Thyroid gland (tissue), 4 donors: ENCODE data around the gene HACL1. TPM values are rescaled to one million over a fixed set of nuclear protein-coding genes. Genes with fewer than 3 reads are reported as not detected.

Experiments used
- DNase-seq, 2 donors: peaks; one replicate each; pipeline ENCODE4 v3.0.0-alpha.2; 2019
- H3K27ac ChIP-seq, 3 donors: fragments of 200-600 bp; sonication (generic); 1 replicate in 2 of 3; 2 replicates in 1 of 3; pipeline ENCODE4 v1.5.1; 2016 to 2019; ENCODE audit warnings: mild to moderate bottlenecking in 1 of 3, moderate library complexity in 1 of 3
- H3K27me3 ChIP-seq: fragments of 200-600 bp; sonication (generic); one replicate; pipeline ENCODE4 v1.5.1; 2019
- H3K36me3 ChIP-seq, 2 donors: fragments of 200-600 bp; sonication (generic); one replicate each; pipeline ENCODE4 v1.5.1; 2016 to 2019
- H3K4me1 ChIP-seq, 2 donors: fragments of 200-600 bp; sonication (generic); one replicate each; pipeline ENCODE4 v1.5.1; 2017 to 2019
- H3K4me3 ChIP-seq, 3 donors: fragments of 200-600 bp; sonication (generic); replicated peaks in 1 of 3; 1 replicate in 2 of 3; 2 replicates in 1 of 3; pipeline ENCODE4 v1.5.1; 2016; ENCODE audit warnings: mild to moderate bottlenecking in 1 of 3
- H3K9me3 ChIP-seq: fragments of 200-600 bp; sonication (generic); one replicate; pipeline ENCODE4 v1.5.1; 2017
- POLR2A ChIP-seq, 2 donors: fragments of 450-650 bp; IDR thresholded peaks; one replicate each; pipeline ENCODE4 v1.6.1; 2017; ENCODE audit warnings: antibody characterized with exemption in 2 of 2, mild to moderate bottlenecking in 2 of 2, moderate library complexity in 1 of 2
- WGBS, 2 donors: methylation state at CpG; one replicate each; pipeline ENCODE4 v1.1.5; 2017; 5-methylcytosine and 5-hydroxymethylcytosine counted together
- intact Hi-C: fragments of 100-400 bp; cut with DNase I; formaldehyde crosslinking; loops from one replicate; pipeline ENCODE4 v1.15.1; 2023
- total RNA-seq, 4 donors: library from RNA; depleted of rRNA; stranded (reverse); fragments of >200 nt; gene quantifications; one replicate each; pipeline ENCODE4 v1.2.3, GENCODE V29; 2016
- TF ChIP-seq, protein P1 (sequence below), 6 experiments: fragments of 200-600 bp in 3 of 6; fragments of 450-650 bp in 3 of 6; sonication (generic) in 3 of 6; IDR thresholded peaks; one replicate each; pipeline ENCODE4 v1.5.1; 2016 to 2019; ENCODE audit warnings: antibody characterized with exemption in 6 of 6, mild to moderate bottlenecking in 2 of 6, inconsistent platforms in 1 of 6, moderate library complexity in 1 of 6

The HACL1 gene
- total RNA-seq = 10 to 100 TPM; 24.2 to 45.0 (median 37.7) TPM

DNA sequence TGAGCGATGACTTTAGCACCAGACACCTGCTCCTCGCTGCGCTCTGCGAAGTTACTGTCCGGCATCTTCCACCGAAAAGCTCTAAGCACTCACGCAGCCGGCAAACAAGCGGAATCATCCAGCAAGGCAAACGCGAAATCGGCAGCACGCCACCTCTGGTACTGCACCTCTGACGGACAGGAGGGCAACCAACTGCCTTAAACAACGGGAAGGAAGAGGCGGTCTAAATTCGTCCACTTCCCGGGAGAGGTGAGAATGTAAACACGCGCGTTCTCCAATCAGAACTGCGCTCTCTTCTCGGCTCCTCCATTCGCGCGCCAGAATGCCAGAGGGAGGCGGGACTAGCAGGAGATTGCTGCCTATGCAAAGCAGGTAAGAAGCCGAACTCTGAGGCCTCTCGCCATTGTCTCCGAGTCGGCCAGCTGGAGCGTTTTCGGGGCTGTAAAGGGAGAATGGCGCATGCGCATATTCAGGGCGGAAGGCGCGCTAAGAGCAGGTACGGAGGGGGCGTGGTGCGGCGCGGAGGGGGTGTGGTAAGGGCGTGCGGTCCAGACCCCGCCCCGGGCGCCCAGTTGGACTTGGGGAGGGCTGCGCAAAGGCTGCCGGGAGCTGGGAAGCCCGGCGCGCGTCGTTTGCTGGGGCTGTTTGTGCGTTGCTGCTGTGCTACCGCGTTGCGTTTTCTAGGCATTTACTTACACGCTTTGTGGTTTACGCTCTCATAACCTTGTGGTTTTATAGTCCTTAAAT is at the start of gene HACL1, which contains the start of gene BTD:
TSS of gene HACL1 (minus strand) at position 171 of the 747 bp plus-strand sequence. CDS start at position 65, 106 bp downstream.
TSS of gene BTD (plus strand) at position 347 of the 747 bp plus-strand sequence. CDS start 33,695 bp downstream, outside the sequence.
- H3K4me1 ChIP-seq = peaks cover 16 to 25% of the 10 kb centered on the region in 2 donors
- peaks cover 0 to 7% of the 10 kb centered on the region in 2 donors for H3K36me3 ChIP-seq
- intact Hi-C loops = no loop called here
- peak within 1 kb of the TSS; percentile 69 to 88 (median 76) for H3K4me3 ChIP-seq
- DNase-seq = peak; percentile 99
- 0% methylated on average over 31 to 56 of the region's 61 CpGs for WGBS, 2 donors
- peak within 1 kb of the TSS; percentile 80 to 88 (median 85) for H3K27ac ChIP-seq
- H3K9me3 ChIP-seq = no peaks in the 10 kb centered on the region
- H3K27me3 ChIP-seq = no peaks in the 10 kb centered on the region
- TF ChIP-seq, protein P1, sequence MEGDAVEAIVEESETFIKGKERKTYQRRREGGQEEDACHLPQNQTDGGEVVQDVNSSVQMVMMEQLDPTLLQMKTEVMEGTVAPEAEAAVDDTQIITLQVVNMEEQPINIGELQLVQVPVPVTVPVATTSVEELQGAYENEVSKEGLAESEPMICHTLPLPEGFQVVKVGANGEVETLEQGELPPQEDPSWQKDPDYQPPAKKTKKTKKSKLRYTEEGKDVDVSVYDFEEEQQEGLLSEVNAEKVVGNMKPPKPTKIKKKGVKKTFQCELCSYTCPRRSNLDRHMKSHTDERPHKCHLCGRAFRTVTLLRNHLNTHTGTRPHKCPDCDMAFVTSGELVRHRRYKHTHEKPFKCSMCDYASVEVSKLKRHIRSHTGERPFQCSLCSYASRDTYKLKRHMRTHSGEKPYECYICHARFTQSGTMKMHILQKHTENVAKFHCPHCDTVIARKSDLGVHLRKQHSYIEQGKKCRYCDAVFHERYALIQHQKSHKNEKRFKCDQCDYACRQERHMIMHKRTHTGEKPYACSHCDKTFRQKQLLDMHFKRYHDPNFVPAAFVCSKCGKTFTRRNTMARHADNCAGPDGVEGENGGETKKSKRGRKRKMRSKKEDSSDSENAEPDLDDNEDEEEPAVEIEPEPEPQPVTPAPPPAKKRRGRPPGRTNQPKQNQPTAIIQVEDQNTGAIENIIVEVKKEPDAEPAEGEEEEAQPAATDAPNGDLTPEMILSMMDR (IDR thresholded peaks at IDR 0.05) = peak in 3 of 6 experiments; percentile 9 to 46 (median 41)
- peak; percentile 40 to 90 for TF ChIP-seq POLR2A (IDR thresholded peaks at IDR 0.05)

DNA sequence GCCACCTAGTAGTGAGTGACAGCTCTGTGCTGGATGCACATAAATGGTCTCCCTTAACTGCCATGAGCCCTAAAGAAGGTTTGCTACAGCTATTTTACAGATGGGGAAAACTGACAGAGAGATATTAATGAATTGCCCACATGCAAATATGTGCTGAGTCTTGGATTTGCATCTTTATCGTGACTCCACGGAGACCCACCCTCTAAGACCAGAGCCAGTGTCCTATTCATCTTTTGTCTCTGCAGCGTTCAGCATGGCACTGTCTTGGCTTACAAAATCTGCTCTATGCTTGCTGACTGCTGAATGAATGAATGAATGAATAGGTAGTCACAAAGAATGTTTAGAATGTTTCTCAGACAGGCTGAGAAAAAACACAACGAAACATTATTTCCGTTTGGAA is 48.5 kb upstream of the HACL1 start:
- H3K36me3 ChIP-seq = no peaks in the 10 kb centered on the region
- H3K27ac ChIP-seq = no peak overlapping the region
- no peak overlapping the region for H3K4me3 ChIP-seq
- intact Hi-C loops = no loop called here
- no peaks in the 10 kb centered on the region for H3K9me3 ChIP-seq
- no peak for DNase-seq
- no peaks in the 10 kb centered on the region for H3K27me3 ChIP-seq
- H3K4me1 ChIP-seq = peaks cover 0 to 11% of the 10 kb centered on the region in 2 donors
- no peak for TF ChIP-seq POLR2A (IDR thresholded peaks at IDR 0.05)
- TF ChIP-seq, protein P1 (IDR thresholded peaks at IDR 0.05) = no peak
- WGBS, 2 donors = 93 to 95% methylated on average over 5 of the region's 5 CpGs

DNA sequence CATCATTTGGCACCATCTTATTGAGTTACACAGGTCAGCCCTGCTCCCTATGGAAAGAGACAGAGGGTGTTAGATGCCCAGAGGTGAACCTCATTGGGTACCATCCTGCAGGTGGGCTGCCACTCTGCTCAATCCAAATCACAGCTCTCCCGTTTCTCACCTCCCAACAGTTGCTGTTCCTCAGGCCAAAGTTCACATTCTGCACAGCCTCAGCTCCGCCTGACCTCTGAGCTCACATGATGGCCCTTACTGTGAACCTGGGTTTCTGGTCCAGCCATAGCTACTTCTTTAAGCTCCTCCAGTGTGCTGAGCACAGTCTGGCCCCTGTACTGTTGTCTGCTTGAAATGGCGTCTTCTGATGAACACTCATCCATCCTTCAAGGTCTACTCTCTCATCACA is 48.0 kb upstream of the HACL1 start:
- no peaks in the 10 kb centered on the region for H3K27me3 ChIP-seq
- intact Hi-C loops = no loop called here
- TF ChIP-seq, protein P1 (IDR thresholded peaks at IDR 0.05) = no peak
- TF ChIP-seq POLR2A (IDR thresholded peaks at IDR 0.05) = no peak
- H3K4me1 ChIP-seq = peaks cover 0 to 11% of the 10 kb centered on the region in 2 donors
- 96 to 100% methylated on average over 3 of the region's 3 CpGs for WGBS, 2 donors
- H3K36me3 ChIP-seq = no peaks in the 10 kb centered on the region
- no peak for DNase-seq
- no peaks in the 10 kb centered on the region for H3K9me3 ChIP-seq
- H3K4me3 ChIP-seq = no peak overlapping the region
- no peak overlapping the region for H3K27ac ChIP-seq

GRCh38 chr3:15647611-15648167 is 46.3 kb upstream of the HACL1 start:
- no peak for TF ChIP-seq POLR2A (IDR thresholded peaks at IDR 0.05)
- TF ChIP-seq, protein P1 (IDR thresholded peaks at IDR 0.05) = no peak

More at GRCh38 chr3:15647611-15648167, 46.3 kb upstream of the HACL1 start:
- peaks cover 0 to 11% of the 10 kb centered on the region in 2 donors for H3K4me1 ChIP-seq
- H3K27ac ChIP-seq = peak overlapping the region in 2 of 3 donors; percentile 45 to 47
- 59 to 77% methylated on average over 4 of the region's 4 CpGs for WGBS, 2 donors
- no peaks in the 10 kb centered on the region for H3K27me3 ChIP-seq
- intact Hi-C loops = no loop called here
- no peaks in the 10 kb centered on the region for H3K9me3 ChIP-seq
- no peak for DNase-seq
- H3K4me3 ChIP-seq = no peak overlapping the region
- H3K36me3 ChIP-seq = no peaks in the 10 kb centered on the region
